H9 (cell line): ENCODE data around the gene SYNGR2. TPM values are rescaled to one million over a fixed set of nuclear protein-coding genes. Genes with fewer than 3 reads are reported as not detected.

Source experiments
- DNase-seq: peaks from one replicate; pipeline ENCODE4 v3.0.0-alpha.2; 2017
- H2AFZ ChIP-seq: one replicate; pipeline ENCODE4 v1.6.1; 2013; ENCODE audit warnings: mild to moderate bottlenecking, low read length, control low read depth, moderate library complexity
- H2AK5ac ChIP-seq: 2 replicates; pipeline ENCODE4 v1.6.1; 2013; ENCODE audit warnings: low read length, control low read depth, mixed read lengths; ENCODE audit not compliant: insufficient read length
- H2BK120ac ChIP-seq: one replicate; pipeline ENCODE4 v1.6.1; 2013; ENCODE audit warnings: low read depth, mild to moderate bottlenecking, low read length, control low read depth, inconsistent platforms; ENCODE audit not compliant: poor library complexity, severe bottlenecking
- H2BK12ac ChIP-seq: 2 replicates; pipeline ENCODE4 v1.6.1; 2013; ENCODE audit warnings: low read length, control low read depth, mixed read lengths, low read depth; ENCODE audit not compliant: insufficient read length
- H2BK15ac ChIP-seq: 2 replicates; pipeline ENCODE4 v1.6.1; 2013; ENCODE audit warnings: low read depth, low read length, control low read depth
- H2BK20ac ChIP-seq: one replicate; pipeline ENCODE4 v1.6.1; 2013; ENCODE audit warnings: low read depth, mild to moderate bottlenecking, low read length, control low read depth, inconsistent platforms; ENCODE audit not compliant: poor library complexity, severe bottlenecking
- H2BK5ac ChIP-seq: 2 replicates; pipeline ENCODE4 v1.6.1; 2013; ENCODE audit warnings: low read length, control low read depth, mixed read lengths; ENCODE audit not compliant: insufficient read length
- H3K14ac ChIP-seq: 2 replicates; pipeline ENCODE4 v1.6.1; 2013; ENCODE audit warnings: low read length, control low read depth; ENCODE audit not compliant: insufficient read depth
- H3K18ac ChIP-seq: 2 replicates; pipeline ENCODE4 v1.6.1; 2013; ENCODE audit warnings: low read depth, mild to moderate bottlenecking, mixed read lengths, low read length, control low read depth; ENCODE audit not compliant: insufficient read length
- H3K23ac ChIP-seq: 2 replicates; pipeline ENCODE4 v1.6.1; 2013; ENCODE audit warnings: low read length, control low read depth, mixed read lengths, low read depth; ENCODE audit not compliant: insufficient read length
- H3K23me2 ChIP-seq: 2 replicates; pipeline ENCODE4 v1.6.1; 2013; ENCODE audit warnings: low read depth, mild to moderate bottlenecking, mixed read lengths, low read length, control low read depth; ENCODE audit not compliant: insufficient read length, poor library complexity, severe bottlenecking
- H3K27ac ChIP-seq: 2 replicates; pipeline ENCODE4 v1.5.1; 2013; ENCODE audit warnings: low read length, control low read depth, mixed read lengths, low read depth; ENCODE audit not compliant: insufficient read length
- H3K27me3 ChIP-seq: 2 replicates; pipeline ENCODE4 v1.6.1; 2013; ENCODE audit warnings: low read length, control low read depth, inconsistent platforms; ENCODE audit not compliant: insufficient read depth
- H3K4ac ChIP-seq: 2 replicates; pipeline ENCODE4 v1.6.1; 2013; ENCODE audit warnings: low read depth, mild to moderate bottlenecking, control low read depth, inconsistent platforms, low read length, moderate library complexity
- H3K4me1 ChIP-seq: 2 replicates; pipeline ENCODE4 v1.6.1; 2013; ENCODE audit warnings: low read length, control low read depth, inconsistent platforms; ENCODE audit not compliant: insufficient read depth
- H3K4me2 ChIP-seq: 2 replicates; pipeline ENCODE4 v1.6.1; 2013; ENCODE audit warnings: low read length, control low read depth, mixed read lengths; ENCODE audit not compliant: insufficient read length, insufficient read depth
- H3K56ac ChIP-seq: 2 replicates; pipeline ENCODE4 v1.6.1; 2013; ENCODE audit warnings: low read depth, mild to moderate bottlenecking, mixed read lengths, low read length, control low read depth; ENCODE audit not compliant: insufficient read length
- H3K79me1 ChIP-seq: 2 replicates; pipeline ENCODE4 v1.6.1; 2013; ENCODE audit warnings: low read depth, mild to moderate bottlenecking, moderate library complexity, low read length, control low read depth, inconsistent platforms; ENCODE audit not compliant: insufficient read depth, poor library complexity, severe bottlenecking
- H3K79me2 ChIP-seq: 2 replicates; pipeline ENCODE4 v1.6.1; 2013; ENCODE audit warnings: low read length, control low read depth, inconsistent platforms; ENCODE audit not compliant: insufficient read depth
- H3K9ac ChIP-seq: 2 replicates; pipeline ENCODE4 v1.6.1; 2013; ENCODE audit warnings: low read length, control low read depth, mixed read lengths; ENCODE audit not compliant: insufficient read length; ENCODE audit errors: extremely low read depth
- H3K9me3 ChIP-seq: one replicate; pipeline ENCODE4 v1.6.1; 2013; ENCODE audit warnings: low read depth, low read length, inconsistent platforms; ENCODE audit not compliant: control insufficient read depth
- H3T11ph ChIP-seq: one replicate; pipeline ENCODE4 v1.6.1; 2013; ENCODE audit warnings: mild to moderate bottlenecking, low read length, control low read depth, inconsistent platforms
- H4K20me1 ChIP-seq: one replicate; pipeline ENCODE4 v1.6.1; 2013; ENCODE audit not compliant: control insufficient read depth, insufficient read length, insufficient read depth
- H4K5ac ChIP-seq: 2 replicates; pipeline ENCODE4 v1.6.1; 2013; ENCODE audit warnings: low read depth, mild to moderate bottlenecking, mixed read lengths, low read length, control low read depth; ENCODE audit not compliant: insufficient read length
- H4K8ac ChIP-seq: replicated peaks from 2 replicates; pipeline ENCODE4 v1.6.1; 2013; ENCODE audit warnings: low read length, control low read depth, mixed read lengths, low read depth; ENCODE audit not compliant: insufficient read length
- H4K91ac ChIP-seq: 2 replicates; pipeline ENCODE4 v1.6.1; 2013; ENCODE audit warnings: low read depth, mild to moderate bottlenecking, moderate library complexity, mixed read lengths, low read length, control low read depth; ENCODE audit not compliant: insufficient read length
- H3K27ac Mint-ChIP-seq, 3 experiments: 2 replicates in 2 of 3; 3 replicates in 1 of 3; pipeline ENCODE4 v1.8.0; 2020 to 2021; ENCODE audit warnings: mixed read lengths in 3 of 3, mild to moderate bottlenecking in 1 of 3, moderate library complexity in 1 of 3
- H3K27me3 Mint-ChIP-seq: 2 replicates; pipeline ENCODE4 v1.8.0; 2021; ENCODE audit warnings: low read depth, mild to moderate bottlenecking, moderate library complexity, mixed read lengths
- H3K36me3 Mint-ChIP-seq, 3 experiments: 2 replicates in 2 of 3; 3 replicates in 1 of 3; pipeline ENCODE4 v1.8.0; 2020 to 2021; ENCODE audit warnings: low read depth in 3 of 3, mixed read lengths in 3 of 3; ENCODE audit not compliant: insufficient read depth in 1 of 3
- H3K4me1 Mint-ChIP-seq, 2 experiments: 2 replicates each; pipeline ENCODE4 v1.8.0; 2020; ENCODE audit warnings: mixed read lengths in 2 of 2
- H3K4me3 Mint-ChIP-seq, 2 experiments: 2 replicates in 1 of 2; 3 replicates in 1 of 2; pipeline ENCODE4 v1.8.0; 2020 to 2021; ENCODE audit warnings: mild to moderate bottlenecking in 2 of 2, mixed read lengths in 2 of 2, moderate library complexity in 1 of 2
- H3K9me3 Mint-ChIP-seq, 2 experiments: 2 replicates in 1 of 2; 3 replicates in 1 of 2; pipeline ENCODE4 v1.8.0; 2020; ENCODE audit warnings: mild to moderate bottlenecking in 2 of 2, mixed read lengths in 2 of 2, moderate library complexity in 1 of 2
- CTCF ChIP-seq: fragments of 200-600 bp; sonication (generic); conservative IDR thresholded peaks from 3 replicates; pipeline ENCODE4 v1.8.0; 2021; ENCODE audit warnings: antibody characterized with exemption, mild to moderate bottlenecking
- WGBS: extraction: QIAGEN DNeasy Blood & Tissue Kit; methylation state at CpG from one replicate; pipeline ENCODE4 v1.1.7; 2013; ENCODE audit warnings: missing lambda C conversion rate, low lambda C conversion rate, mixed read lengths; ENCODE audit not compliant: insufficient read length; ENCODE audit errors: extremely low coverage; 5-methylcytosine and 5-hydroxymethylcytosine counted together
- total RNA-seq: library from RNA; stranded (reverse); gene quantifications from 2 replicates; pipeline ENCODE4 v1.2.1, GENCODE V29; 2021

Gene SYNGR2
- total RNA-seq, 1 experiment from 2014 or later = 41.0 TPM

GRCh38 chr17:78197147-78197832, 28.9 kb downstream of the SYNGR2 start:
- Histone ChIP-seq H2BK12ac (no peak overlapping the region), H3K23ac (no peak overlapping the region), H3K4me2 (no peak overlapping the region), H2BK120ac (no peak overlapping the region), H4K20me1 (no peaks in the 10 kb centered on the region), H3K18ac (no peak overlapping the region), H3K79me1 (no peaks in the 10 kb centered on the region), H3K23me2 (no peaks in the 10 kb centered on the region), H2AK5ac (no peak overlapping the region), H3K56ac (no peak overlapping the region), H3K27ac (no peak overlapping the region), H4K91ac (no peak overlapping the region), H3K27me3 (no peaks in the 10 kb centered on the region), H4K5ac (no peak overlapping the region), H3K9me3 (no peaks in the 10 kb centered on the region), H3K4me1 (peaks cover 10% of the 10 kb centered on the region; the same call in 1 of the 2 replicates), H2BK15ac (no peak overlapping the region), H2AFZ (no peak overlapping the region), H3K14ac (no peak overlapping the region), H3T11ph (no peak overlapping the region), H3K4ac (no peak overlapping the region), H3K9ac (no peak overlapping the region), H2BK5ac (no peak overlapping the region), H2BK20ac (no peak overlapping the region), H4K8ac (no peak overlapping the region), H3K79me2 (no peaks in the 10 kb centered on the region; the same call in 1 of the 2 replicates)
- Mint-ChIP-seq H3K4me3 (peak overlapping the region in 1 of 2 experiments; percentile 9; a peak in 1 of 5 replicates), H3K4me1 (peaks cover 24 to 25% of the 10 kb centered on the region in 2 experiments), H3K27ac (peak overlapping the region; percentile 59 to 81 (median 76); a peak in 5 of 7 replicates), H3K27me3 (no peaks in the 10 kb centered on the region), H3K9me3 (no peaks in the 10 kb centered on the region), H3K36me3 (peaks cover 23 to 60% (median 60%) of the 10 kb centered on the region in 3 experiments; a peak in 6 of 7 replicates)
- WGBS = no CpG with 5 or more reads among the region's 9 CpGs
- DNase-seq = peak; percentile 53
- TF ChIP-seq CTCF = no peak
